ENCODE data around the gene CBX1. TPM values are rescaled to one million over a fixed set of nuclear protein-coding genes. Genes with fewer than 3 reads are reported as not detected.

Gene CBX1
- total RNA-seq, 1 donor from 2014 or later, result 49.5 TPM

DNA sequence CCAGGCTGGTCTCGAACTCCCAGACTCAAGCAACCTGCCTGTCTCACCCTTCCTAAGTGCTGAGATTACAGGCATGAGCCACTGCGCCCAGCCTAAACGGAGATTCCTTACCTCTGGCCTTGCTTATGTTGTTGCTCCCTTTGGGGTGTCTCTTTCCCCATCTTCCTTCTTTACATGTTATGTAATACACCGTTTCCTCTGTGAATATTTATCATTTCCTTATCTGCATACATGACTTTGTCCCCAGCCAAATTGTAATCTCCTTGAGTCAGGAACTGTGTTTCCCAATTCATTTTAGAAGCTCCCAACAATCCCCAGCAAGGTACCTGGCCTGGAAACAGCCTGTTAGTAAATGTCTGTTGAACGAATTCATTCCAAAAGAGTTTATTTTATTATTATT is 79.3 kb downstream of the CBX1 start:
- no peaks in the 10 kb centered on the region for H3K9me3 Mint-ChIP-seq
- intact Hi-C loops (cut with micrococcal nuclease), result loop anchor here (10.0 kb wide), 1 partner anchor 433 kb away; no protein-coding TSS in a partner anchor
- DNase-seq (no peak), ATAC-seq (ENCODE audit: low read depth) (no peak)
- peaks cover 2% of the 10 kb centered on the region for H3K36me3 Mint-ChIP-seq (ENCODE audit: low read depth)
- TF ChIP-seq, protein P1, sequence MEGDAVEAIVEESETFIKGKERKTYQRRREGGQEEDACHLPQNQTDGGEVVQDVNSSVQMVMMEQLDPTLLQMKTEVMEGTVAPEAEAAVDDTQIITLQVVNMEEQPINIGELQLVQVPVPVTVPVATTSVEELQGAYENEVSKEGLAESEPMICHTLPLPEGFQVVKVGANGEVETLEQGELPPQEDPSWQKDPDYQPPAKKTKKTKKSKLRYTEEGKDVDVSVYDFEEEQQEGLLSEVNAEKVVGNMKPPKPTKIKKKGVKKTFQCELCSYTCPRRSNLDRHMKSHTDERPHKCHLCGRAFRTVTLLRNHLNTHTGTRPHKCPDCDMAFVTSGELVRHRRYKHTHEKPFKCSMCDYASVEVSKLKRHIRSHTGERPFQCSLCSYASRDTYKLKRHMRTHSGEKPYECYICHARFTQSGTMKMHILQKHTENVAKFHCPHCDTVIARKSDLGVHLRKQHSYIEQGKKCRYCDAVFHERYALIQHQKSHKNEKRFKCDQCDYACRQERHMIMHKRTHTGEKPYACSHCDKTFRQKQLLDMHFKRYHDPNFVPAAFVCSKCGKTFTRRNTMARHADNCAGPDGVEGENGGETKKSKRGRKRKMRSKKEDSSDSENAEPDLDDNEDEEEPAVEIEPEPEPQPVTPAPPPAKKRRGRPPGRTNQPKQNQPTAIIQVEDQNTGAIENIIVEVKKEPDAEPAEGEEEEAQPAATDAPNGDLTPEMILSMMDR (IDR thresholded peaks at IDR 0.05), result no peak
- ChIA-PET POLR2A (no interaction called here), CTCF (interaction anchor here (0.6 to 1.9 kb wide), 3 partner anchors 10 to 54 kb away, joined by 3 to 4 read pairs (median 3); no protein-coding TSS in a partner anchor)
- H3K27ac Mint-ChIP-seq, result no peak overlapping the region
- H3K4me1 Mint-ChIP-seq, result peaks cover 47% of the 10 kb centered on the region
- H3K27me3 Mint-ChIP-seq, result peaks cover 10% of the 10 kb centered on the region
- H3K4me3 Mint-ChIP-seq, result no peak overlapping the region

Other genes with a start within 250 kb of the CBX1 start
- 26.5 and 28.5 TPM in 2 replicates for gene SP2, start 205.2 kb downstream of the CBX1 start, total RNA-seq
- gene PNPO, start 159.9 kb downstream of the CBX1 start, total RNA-seq, result 25.1 and 26.5 TPM in 2 replicates
- not detected in 2 replicates for gene PRR15L, start 143.6 kb downstream of the CBX1 start, total RNA-seq
- gene CDK5RAP3, start 130.4 kb downstream of the CBX1 start, total RNA-seq, result 275 and 286 TPM in 2 replicates
- 3.3 and 4.1 TPM in 2 replicates for gene COPZ2, start 63.7 kb downstream of the CBX1 start, total RNA-seq
- 127 and 141 TPM in 2 replicates for gene NFE2L1, start 53.1 kb downstream of the CBX1 start, total RNA-seq
- gene SNX11, start 6.3 kb upstream of the CBX1 start, total RNA-seq, result 129 and 145 TPM in 2 replicates